Measurements from ENCODE around the gene POLD1.
"Not testable (repeated sequence)": the region's sequence is repeated elsewhere in the genome, so short reads cannot be mapped to it uniquely, and the experiment has no call there.

POLD1 gene

GRCh38 chr19:50383852-50384684 is at the start of gene POLD1:
Gene POLD1 (plus strand): TSS chr19:50384347. CDS start chr19:50398852, 14,505 bp downstream.
- DNase-seq (ENCODE audit: low read depth in 2 of 3, low spot score in 2 of 3): peak; percentile 95 to 97 (median 96)

DNA sequence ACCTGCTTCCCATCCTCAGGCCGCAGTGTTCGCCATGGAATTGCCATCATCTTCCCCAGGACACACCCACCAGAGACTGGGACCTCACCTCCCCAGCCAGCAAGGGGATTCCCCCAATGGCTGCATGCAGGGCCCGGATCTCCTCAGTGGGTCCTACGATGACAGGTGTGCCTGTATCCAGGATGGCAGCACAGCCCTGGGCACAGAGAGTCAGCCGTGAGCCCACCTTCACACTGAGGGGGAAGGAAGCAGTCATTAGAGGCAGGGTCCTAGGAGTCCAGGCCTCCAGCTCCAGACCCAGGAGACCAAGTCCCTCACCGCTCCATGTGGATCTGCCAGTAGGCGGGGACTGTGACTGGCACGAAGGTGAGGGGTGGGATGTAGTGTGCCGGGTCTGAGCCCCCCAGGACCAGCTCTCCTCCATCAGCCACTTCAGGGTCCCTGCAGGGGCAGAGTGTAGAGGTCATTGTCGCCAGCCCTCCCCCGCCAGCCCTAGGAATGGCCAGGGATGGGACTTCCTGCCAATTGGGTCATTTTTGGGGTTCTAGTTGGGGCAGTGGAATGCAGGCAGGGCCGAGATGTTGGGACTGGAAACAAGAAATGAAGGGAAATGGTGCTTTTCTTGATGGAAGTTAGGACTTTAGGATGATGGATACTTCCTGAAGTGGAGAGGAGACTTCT is 49.3 kb upstream of the POLD1 start:
- DNase-seq (ENCODE audit: low read depth in 2 of 3, low spot score in 2 of 3): no peak

- DNase-seq (ENCODE audit: low read depth in 2 of 3, low spot score in 2 of 3): not testable (repeated sequence)
These were observed 47.1 kb upstream of the POLD1 start for GRCh38 chr19:50337031-50337430.

DNA sequence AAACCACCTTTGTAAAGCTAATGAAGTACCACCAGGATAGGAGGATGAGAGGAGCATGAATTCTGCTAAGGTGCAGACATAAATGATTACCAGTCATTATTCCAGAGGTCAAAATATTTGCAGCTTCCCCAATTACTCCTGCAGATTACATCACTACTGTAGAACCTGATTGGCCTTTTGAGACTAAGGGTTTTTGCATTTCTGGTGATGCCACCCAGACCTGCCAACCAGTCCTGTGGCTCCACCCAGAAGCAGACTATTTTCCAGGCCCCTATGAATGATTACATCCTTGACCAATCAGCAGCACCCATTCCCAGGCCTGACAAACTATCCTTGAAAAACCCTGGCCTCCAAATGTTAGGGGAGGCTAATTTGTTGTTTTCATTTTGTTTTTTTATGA is 43.8 kb upstream of the POLD1 start:
- DNase-seq (ENCODE audit: low read depth in 2 of 3, low spot score in 2 of 3): no peak

GRCh38 chr19:50341091-50341564 is 43.0 kb upstream of the POLD1 start:
- DNase-seq (ENCODE audit: low read depth in 2 of 3, low spot score in 2 of 3): no peak

DNA sequence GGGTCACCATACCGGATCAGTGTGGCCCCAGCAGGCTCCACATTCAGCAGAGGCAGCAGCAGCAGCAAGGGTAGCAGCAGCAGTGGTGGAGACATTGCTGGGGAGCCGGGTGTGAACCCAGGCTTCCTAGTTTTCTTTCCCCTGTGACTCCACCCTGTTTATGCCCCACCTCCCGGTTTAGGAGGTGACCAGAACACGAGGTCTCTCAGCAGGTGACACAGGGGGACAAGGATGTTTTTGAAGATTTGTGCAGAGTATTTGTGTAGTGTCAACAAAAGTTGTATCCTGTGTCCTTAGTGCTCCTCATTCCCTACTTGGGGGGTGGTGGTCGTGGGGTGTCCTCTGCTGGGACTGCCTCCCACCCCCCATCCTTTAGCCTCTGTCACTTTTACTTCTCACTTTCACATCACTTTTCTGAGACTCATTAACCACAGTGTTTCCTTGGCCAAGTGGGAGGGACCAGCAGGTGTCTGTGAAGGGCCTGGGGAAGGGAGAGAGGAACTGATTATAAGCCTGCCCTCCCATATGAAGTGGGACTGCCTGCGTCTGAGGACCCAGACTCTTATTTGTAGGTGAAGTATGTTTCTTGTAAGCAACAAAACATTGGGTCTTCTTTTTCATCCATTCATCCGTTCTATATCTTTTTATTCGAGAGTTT is 39.4 kb upstream of the POLD1 start:
- no peak for DNase-seq (ENCODE audit: low read depth in 2 of 3, low spot score in 2 of 3)

DNA sequence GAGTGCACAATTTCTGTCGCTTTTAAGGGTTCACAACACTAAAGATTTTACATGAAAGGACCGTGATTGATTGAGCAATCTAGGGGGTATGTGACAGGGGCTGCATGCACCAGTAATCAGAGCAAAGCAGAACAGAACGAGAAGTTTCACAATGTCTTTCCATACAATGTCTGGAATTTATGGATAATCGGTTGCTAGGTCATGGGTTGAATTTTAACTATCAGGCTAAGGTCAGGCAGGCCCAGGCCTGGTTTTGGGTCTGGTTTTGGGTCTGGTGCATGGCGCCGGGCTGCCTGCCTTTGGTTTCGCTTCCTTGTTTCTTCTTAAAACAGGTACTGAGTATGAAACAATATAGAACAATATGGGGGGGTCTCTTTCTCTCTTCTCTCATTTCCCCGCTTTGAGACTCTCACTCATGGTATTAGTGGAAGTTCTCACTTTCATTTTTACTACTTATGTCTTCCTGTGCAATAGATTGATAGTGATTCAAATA is 37.0 kb upstream of the POLD1 start:
- not testable (repeated sequence) for DNase-seq (ENCODE audit: low read depth in 2 of 3, low spot score in 2 of 3)

DNA sequence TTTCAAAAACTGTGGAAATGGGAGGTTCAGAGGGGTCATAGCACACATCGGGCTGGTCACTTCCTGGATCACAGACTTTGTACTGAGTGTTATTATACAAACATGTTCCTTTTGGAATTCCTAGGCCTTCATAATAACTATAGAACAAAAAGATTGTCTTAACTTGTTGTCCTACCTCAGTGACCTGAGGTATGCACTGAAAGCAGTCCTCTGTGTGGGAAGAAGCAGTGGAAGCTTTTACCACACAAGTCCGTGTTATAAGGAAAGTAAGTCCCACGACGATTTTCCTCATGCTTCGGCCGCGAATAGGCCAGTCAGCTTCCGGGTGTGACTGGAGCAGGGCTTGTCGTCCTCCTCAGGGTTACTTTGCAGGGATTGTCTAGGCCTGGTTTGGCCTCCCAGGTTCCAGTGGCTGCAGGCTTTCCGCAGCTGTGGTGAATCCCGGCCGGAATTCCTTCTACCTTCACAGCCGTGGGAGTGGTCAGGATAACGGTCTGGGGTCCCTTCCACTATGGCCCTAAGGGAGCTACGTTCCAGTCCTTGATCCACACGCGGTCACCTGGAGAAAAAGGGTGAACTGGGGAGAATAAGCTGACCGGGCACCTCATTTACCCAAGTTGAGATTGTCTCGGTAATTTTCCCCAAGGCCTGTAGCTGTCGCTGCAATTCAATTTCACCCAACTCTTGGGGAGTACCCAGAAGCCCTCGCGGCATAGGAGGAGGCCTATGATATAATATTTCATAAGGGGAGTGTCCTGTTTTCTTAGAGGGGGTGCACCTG is 34.7 kb upstream of the POLD1 start:
- DNase-seq (ENCODE audit: low read depth in 2 of 3, low spot score in 2 of 3): no peak

GRCh38 chr19:50352242-50352641 is 31.9 kb upstream of the POLD1 start:
- DNase-seq (ENCODE audit: low read depth in 2 of 3, low spot score in 2 of 3): no peak

DNA sequence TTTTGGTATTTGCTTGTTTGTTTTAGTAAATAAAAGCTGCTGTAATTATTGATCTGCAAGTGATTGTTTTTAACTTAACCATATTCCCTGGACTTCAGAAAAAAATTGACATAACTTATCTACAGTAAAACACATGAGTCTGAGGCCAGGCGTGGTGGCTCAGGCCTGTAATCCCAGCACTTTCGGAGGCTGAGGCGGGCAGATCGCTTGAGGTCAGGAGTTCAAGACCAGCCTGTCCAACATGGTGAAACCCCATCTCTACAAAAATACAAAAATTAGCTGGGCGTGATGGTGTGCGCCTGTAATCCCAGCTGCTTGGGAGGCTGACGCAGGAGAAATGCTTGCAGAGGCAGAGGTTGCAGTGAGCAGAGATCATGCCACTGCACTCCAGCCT is 30.7 kb upstream of the POLD1 start:
- DNase-seq (ENCODE audit: low read depth in 2 of 3, low spot score in 2 of 3): not testable (repeated sequence)

GRCh38 chr19:50356691-50357177 is 27.4 kb upstream of the POLD1 start:
- no peak for DNase-seq (ENCODE audit: low read depth in 2 of 3, low spot score in 2 of 3)

DNA sequence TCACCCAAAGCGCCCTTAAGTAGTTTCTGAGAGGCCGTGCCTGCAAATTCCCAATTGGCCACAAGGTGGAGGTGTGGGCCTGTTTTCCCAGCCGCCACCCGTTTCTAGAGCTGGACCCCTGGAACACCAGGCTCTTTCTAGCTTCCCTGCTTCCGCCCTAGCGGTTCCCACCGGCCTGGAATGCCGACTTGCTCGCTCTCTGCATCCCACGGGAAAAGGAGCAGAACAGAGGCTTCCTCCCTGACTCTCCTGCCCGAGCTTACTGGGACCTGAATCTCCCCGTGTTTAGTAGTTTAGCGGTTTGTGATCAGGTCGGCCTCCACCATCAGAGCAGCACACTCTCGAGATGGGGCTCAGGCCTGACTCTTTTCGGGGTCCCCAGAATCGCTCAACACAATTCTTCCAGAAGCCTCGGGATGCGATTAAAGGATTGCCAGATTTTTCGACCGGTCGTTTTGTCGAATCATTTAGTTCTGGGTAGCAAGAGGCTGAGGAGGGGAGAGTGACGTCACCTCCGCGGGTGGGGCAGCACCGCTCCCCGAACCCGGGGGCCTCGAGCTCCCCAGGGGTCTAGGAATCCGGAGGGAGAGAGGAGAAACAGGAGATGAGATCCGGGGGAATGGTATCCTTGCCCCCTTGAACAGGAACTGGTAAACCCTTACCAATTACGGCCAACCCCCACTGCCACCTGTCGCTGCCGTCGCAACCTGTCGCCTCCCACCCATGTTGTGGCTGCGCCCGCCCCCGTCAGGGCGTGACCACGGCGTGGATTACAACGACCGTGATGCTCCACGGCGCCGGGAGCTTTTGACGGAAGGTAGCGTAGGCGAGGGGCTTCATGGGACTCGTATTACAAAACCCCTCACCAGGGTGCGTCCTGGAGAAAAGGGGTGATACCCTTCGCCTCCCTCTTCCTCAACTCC is 26.7 kb upstream of the POLD1 start:
- DNase-seq (ENCODE audit: low read depth in 2 of 3, low spot score in 2 of 3): peak in 2 of 3 experiments; percentile 65 to 67

DNA sequence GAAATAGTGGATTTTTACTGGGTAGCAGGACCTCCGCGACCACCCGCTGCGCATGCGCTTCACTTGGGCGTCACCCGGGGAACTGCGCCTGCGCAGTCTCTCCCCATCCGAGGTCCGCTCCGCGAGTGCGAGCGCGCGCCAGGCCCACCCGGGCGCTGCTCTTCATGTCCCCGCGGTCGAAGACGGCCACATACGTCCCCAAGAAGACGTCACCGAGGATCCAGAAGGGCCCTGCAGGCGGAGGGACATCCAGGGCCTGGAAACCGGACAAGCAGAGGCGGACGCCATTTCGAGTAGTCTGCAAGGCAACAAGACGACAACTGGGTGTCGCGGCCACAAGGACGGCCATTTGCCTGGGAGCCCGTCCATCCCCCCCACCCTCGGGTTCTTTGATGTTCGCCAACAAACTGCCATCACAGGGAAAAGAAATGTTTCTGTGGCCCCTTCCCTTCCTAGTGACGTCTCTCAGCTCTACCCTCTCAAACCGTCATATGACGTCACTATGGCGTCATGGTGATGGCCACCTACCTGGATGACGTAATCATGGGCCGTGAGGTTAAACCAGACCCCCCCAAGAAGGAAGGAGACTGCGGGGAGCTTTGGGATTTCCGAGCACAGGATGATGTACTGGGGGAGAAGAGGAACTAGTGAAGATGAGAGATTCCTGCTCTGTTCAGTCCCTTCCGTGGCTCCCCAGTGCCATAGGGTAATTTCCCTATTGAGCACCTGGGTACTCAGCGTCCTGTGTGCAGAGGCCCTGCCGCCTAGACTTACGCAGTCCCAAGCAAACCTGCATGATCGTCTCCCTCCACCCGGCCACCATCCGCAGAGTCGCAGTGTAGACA is 25.4 kb upstream of the POLD1 start:
- DNase-seq (ENCODE audit: low read depth in 2 of 3, low spot score in 2 of 3): peak in 1 of 3 experiments; percentile 63

- no peak for DNase-seq (ENCODE audit: low read depth in 2 of 3, low spot score in 2 of 3)
These were observed 24.8 kb upstream of the POLD1 start for GRCh38 chr19:50359328-50359818.

DNA sequence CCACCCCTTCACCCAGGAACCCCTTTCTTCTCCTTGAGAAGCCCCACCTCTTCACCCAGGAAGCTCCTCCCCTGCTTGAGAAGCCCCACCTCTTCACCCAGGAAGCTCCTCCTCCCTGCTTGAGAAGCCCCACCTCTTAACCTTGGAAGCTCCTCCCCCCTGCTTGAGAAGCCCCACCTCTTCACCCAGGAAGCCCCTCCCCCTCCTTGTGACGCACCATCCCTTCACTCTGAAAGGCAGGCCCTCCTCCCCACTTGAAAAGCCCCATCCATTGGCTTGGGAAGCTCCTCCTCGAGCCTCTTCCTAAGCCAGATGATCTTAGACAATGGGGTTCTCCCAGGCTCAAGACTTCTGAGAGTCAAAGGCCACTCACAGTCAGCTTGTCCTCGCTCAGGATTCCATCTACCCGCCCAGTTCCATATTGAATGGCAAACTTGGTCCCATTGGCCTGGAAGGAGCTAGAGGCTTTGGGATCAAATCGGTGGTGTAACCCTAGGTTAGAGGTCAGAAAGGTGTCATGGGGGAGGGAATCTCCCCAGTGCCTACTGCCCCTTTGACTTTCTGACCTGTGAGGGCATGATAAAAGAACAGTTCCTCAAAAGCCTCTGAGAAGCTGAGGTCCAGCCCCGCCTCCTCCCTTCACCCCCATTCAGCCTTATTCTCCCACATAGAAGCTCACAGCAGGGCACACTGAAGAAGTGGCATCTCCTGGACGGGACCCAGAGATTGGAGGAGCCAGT is 22.7 kb upstream of the POLD1 start:
- no peak for DNase-seq (ENCODE audit: low read depth in 2 of 3, low spot score in 2 of 3)

DNA sequence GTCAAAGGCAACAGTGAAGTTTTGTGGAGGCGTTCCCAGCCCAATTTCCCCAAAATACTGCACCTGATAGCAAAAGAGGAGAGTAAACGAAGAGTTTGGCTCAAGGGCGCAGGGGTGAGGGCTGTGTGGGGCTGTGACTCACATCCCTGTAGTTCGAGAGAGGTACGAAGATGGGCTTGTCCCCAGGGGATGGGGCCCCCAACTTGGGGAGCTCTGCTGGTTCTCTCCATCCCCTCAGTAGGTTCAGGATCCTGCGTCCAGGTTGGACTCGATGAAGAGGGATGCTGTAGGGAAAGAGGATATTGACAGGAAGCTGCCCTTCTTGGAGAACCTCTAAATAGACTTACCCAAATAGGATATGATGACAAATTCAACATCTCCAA is 22.1 kb upstream of the POLD1 start:
- no peak for DNase-seq (ENCODE audit: low read depth in 2 of 3, low spot score in 2 of 3)

DNA sequence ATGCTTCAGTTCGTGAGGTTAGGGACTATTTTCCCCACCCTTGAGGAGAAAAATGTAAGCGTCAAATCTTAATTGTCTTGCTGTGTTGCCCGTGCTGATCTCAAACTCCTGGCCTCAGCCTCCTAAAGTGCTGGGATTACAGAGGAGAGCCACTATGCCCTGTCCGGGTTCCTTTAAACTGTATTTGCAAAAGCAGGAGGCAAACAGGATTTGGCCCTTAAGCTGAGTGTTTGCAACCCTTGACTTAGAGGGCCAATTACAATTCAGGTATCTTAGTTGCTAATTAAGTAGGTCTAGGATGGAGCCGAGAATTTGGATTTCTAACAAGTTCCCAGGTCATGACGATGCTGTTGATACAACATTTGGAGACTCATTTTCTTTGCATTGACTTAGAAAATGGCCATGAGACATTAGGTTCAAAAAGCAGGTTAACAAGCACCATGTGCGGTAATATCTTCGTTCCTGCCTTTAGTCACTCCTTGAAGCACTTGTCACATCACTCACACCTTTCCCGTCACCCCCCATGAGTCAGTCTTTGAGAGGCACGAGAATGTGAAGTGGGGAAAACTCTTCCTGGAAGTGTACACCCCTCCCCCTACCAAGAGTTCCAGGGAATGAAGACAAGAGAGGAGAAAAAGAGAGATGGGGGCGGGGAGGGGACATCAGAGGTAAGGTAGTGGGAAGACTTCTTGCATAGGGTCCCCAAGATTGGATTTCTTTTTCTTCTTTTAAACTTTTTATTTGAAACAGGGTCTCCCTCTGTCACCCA is 21.3 kb upstream of the POLD1 start:
- DNase-seq (ENCODE audit: low read depth in 2 of 3, low spot score in 2 of 3): peak in 1 of 3 experiments; percentile 44

Data from activated CD8-positive, alpha-beta memory T cell treated with anti-CD3 and anti-CD28 coated beads for 48 hours (primary cell).